A549 (cell line): ENCODE data around the gene PRRG2. TPM values are rescaled to one million over a fixed set of nuclear protein-coding genes. Genes with fewer than 3 reads are reported as not detected.

Source experiments
- ATAC-seq, 2 experiments: fragments of 200-7000 bp in 1 of 2; fragments of >200 bp in 1 of 2; cut with Nextera tagmentation in 1 of 2; cut with Tn5 transposase in 1 of 2; 3 replicates each; pipeline versions ENCODE4 v1.8.0 to v1.9.1; 2018 to 2020; ENCODE audit warnings: mild to moderate bottlenecking in 1 of 2, moderate library complexity in 1 of 2
- CTCF ChIA-PET: fragments of 300-600 bp; sonication (Branson Sonifier 250); formaldehyde crosslinking; extraction: SDS; loops from one replicate; lab custom pipeline; 2021; ENCODE audit warnings: antibody characterized with exemption, inconsistent platforms; lab: Yijun Ruan, JAX
- POLR2A ChIA-PET: fragments of 350-600 bp; formaldehyde crosslinking; extraction: SDS; loops from one replicate; lab custom pipeline; 2021; ENCODE audit warnings: antibody characterized with exemption, inconsistent platforms; lab: Yijun Ruan, JAX
- DNase-seq, 2 experiments: peaks; one replicate each; pipeline versions ENCODE4 v3.0.0 to v3.0.0-alpha.2; 2011 to 2016; ENCODE audit warnings: low read depth in 1 of 2, low spot score in 1 of 2
- FAIRE-seq: peaks from 2 replicates; lab custom pipeline; 2011; peaks lifted over from hg19 to GRCh38; lab: Jason Lieb, UNC
- H3K27ac ChIP-seq, 2 experiments: fragments of >200 bp; sonication (Bioruptor Twin); formaldehyde crosslinking; 3 replicates each; pipeline ENCODE4 v1.5.1; 2016 to 2017
- H3K4me1 ChIP-seq: fragments of >200 bp; sonication (Bioruptor Twin); formaldehyde crosslinking; 3 replicates; pipeline ENCODE4 v1.6.1; 2016
- H3K4me2 ChIP-seq: fragments of >200 bp; sonication (Bioruptor Twin); formaldehyde crosslinking; 3 replicates; pipeline ENCODE4 v1.6.1; 2016
- H3K4me3 ChIP-seq: fragments of >200 bp; sonication (Bioruptor Twin); formaldehyde crosslinking; 3 replicates; pipeline ENCODE4 v1.5.1; 2016
- H3K9me3 ChIP-seq: fragments of >200 bp; sonication (Bioruptor Twin); formaldehyde crosslinking; 3 replicates; pipeline ENCODE4 v1.6.1; 2016
- BHLHE40 ChIP-seq: IDR thresholded peaks from 2 replicates; pipeline ENCODE4 v1.6.1; 2012; ENCODE audit warnings: low read depth, low read length, inconsistent platforms
- CBX8 ChIP-seq: fragments of 200-600 bp; sonication (generic); IDR thresholded peaks from 2 replicates; pipeline ENCODE4 v1.6.1; 2016
- CEBPB ChIP-seq, 2 experiments: fragments of >200 bp in 1 of 2; sonication (Bioruptor Twin) in 1 of 2; formaldehyde crosslinking in 1 of 2; IDR thresholded peaks; 2 replicates each; pipeline ENCODE4 v1.6.1; 2012 to 2016
- CHD2 ChIP-seq: fragments of 150-350 bp; IDR thresholded peaks from 2 replicates; pipeline ENCODE4 v1.6.1; 2014; ENCODE audit warnings: low read length; ENCODE audit not compliant: partially characterized antibody
- EHF ChIP-seq: fragments of 250-450 bp; sonication (Bioruptor Pico); IDR thresholded peaks from 2 replicates; pipeline ENCODE4 v1.5.0; 2020; ENCODE audit warnings: mild to moderate bottlenecking
- EHMT2 ChIP-seq: fragments of 200-600 bp; sonication (generic); IDR thresholded peaks from 2 replicates; pipeline ENCODE4 v1.6.1; 2016; ENCODE audit warnings: antibody characterized with exemption, low read depth, mild to moderate bottlenecking, moderate library complexity
- FOSB ChIP-seq: fragments of 250-450 bp; sonication (Bioruptor Pico); IDR thresholded peaks from 2 replicates; pipeline ENCODE4 v1.5.0; 2020; ENCODE audit warnings: mild to moderate bottlenecking, moderate library complexity
- FOSL2 ChIP-seq, 2 experiments: fragments of 450-650 bp in 1 of 2; fragments of >200 bp in 1 of 2; sonication (Bioruptor Twin) in 1 of 2; formaldehyde crosslinking; IDR thresholded peaks; 2 replicates each; pipeline versions ENCODE4 v1.5.0 to v1.6.1; 2016 to 2020; ENCODE audit warnings: mild to moderate bottlenecking in 1 of 2, moderate library complexity in 1 of 2
- GATA3 ChIP-seq: IDR thresholded peaks from 2 replicates; pipeline ENCODE4 v1.6.1; 2012; ENCODE audit warnings: borderline replicate concordance
- HDAC2 ChIP-seq: fragments of 200-600 bp; sonication (generic); IDR thresholded peaks from 2 replicates; pipeline ENCODE4 v1.6.1; 2016
- JUN ChIP-seq, 2 experiments: fragments of >200 bp; sonication (Bioruptor Twin); formaldehyde crosslinking; IDR thresholded peaks; 2 replicates in 1 of 2; 3 replicates in 1 of 2; pipeline ENCODE4 v1.6.1; 2016 to 2017
- JUNB ChIP-seq: fragments of >200 bp; sonication (Bioruptor Twin); formaldehyde crosslinking; IDR thresholded peaks from 2 replicates; pipeline ENCODE4 v1.6.1; 2016
- KDM5A ChIP-seq: fragments of 200-600 bp; sonication (generic); IDR thresholded peaks from 2 replicates; pipeline ENCODE4 v1.6.1; 2016; ENCODE audit warnings: antibody characterized with exemption, mild to moderate bottlenecking
- NPAS2 ChIP-seq: fragments of 250-450 bp; sonication (Bioruptor Pico); IDR thresholded peaks from 2 replicates; pipeline ENCODE4 v1.8.0; 2022; ENCODE audit warnings: mild to moderate bottlenecking, moderate library complexity, borderline replicate concordance
- NR3C1 ChIP-seq: fragments of >200 bp; sonication (Bioruptor Twin); formaldehyde crosslinking; IDR thresholded peaks from 3 replicates; pipeline ENCODE4 v1.6.1; 2017
- RAD21 ChIP-seq, 2 experiments: fragments of >200 bp in 1 of 2; sonication (Bioruptor Twin) in 1 of 2; formaldehyde crosslinking in 1 of 2; IDR thresholded peaks in 1 of 2; conservative IDR thresholded peaks in 1 of 2; 2 replicates in 1 of 2; 3 replicates in 1 of 2; pipeline ENCODE4 v1.6.1; 2012 to 2018; ENCODE audit warnings: inconsistent platforms in 1 of 2
- RCOR1 ChIP-seq: fragments of 150-350 bp; IDR thresholded peaks from 2 replicates; pipeline ENCODE4 v1.6.1; 2014; ENCODE audit warnings: antibody characterized with exemption, low read length, low read depth
- SREBF2 ChIP-seq: fragments of 450-650 bp; IDR thresholded peaks from 2 replicates; pipeline ENCODE4 v1.6.1; 2014; ENCODE audit warnings: mild to moderate bottlenecking, moderate library complexity
- ZC3H11A ChIP-seq: fragments of 450-650 bp; IDR thresholded peaks from 2 replicates; pipeline ENCODE4 v1.6.1; 2014; ENCODE audit warnings: antibody characterized with exemption, mild to moderate bottlenecking
- WGBS: methylation state at CpG from one replicate; pipeline ENCODE4 v1.1.6; 2017; ENCODE audit errors: missing lambda C conversion rate; 5-methylcytosine and 5-hydroxymethylcytosine counted together
- polyA plus RNA-seq, 4 experiments: library from polyadenylated mRNA; depleted of rRNA in 3 of 4; stranded (reverse); fragments of >200 nt; fragmentation: RNase III in 1 of 4; extraction: RNeasy Plus Mini Kit Qiagen cat#74134 plus additional on column Dnase treatment in 1 of 4; gene quantifications; 2 replicates in 3 of 4; 3 replicates in 1 of 4; pipeline ENCODE4 v1.2.3, GENCODE V29; 2011 to 2017
- TF ChIP-seq, protein P1 (sequence below): IDR thresholded peaks from 2 replicates; pipeline ENCODE4 v1.6.1; 2012; ENCODE audit warnings: low read depth, borderline replicate concordance
- TF ChIP-seq, protein P2 (sequence below): fragments of 450-650 bp; IDR thresholded peaks from 2 replicates; pipeline ENCODE4 v1.6.1; 2014; ENCODE audit warnings: antibody characterized with exemption
- TF ChIP-seq, protein P3 (sequence below): fragments of >200 bp; sonication (Bioruptor Twin); formaldehyde crosslinking; IDR thresholded peaks from 3 replicates; pipeline ENCODE4 v1.5.1; 2016

The PRRG2 gene
- polyA plus RNA-seq, 2 of the 4 experiments (the other 2 are of a cell fraction), result 0.53 to 1.0 TPM

DNA sequence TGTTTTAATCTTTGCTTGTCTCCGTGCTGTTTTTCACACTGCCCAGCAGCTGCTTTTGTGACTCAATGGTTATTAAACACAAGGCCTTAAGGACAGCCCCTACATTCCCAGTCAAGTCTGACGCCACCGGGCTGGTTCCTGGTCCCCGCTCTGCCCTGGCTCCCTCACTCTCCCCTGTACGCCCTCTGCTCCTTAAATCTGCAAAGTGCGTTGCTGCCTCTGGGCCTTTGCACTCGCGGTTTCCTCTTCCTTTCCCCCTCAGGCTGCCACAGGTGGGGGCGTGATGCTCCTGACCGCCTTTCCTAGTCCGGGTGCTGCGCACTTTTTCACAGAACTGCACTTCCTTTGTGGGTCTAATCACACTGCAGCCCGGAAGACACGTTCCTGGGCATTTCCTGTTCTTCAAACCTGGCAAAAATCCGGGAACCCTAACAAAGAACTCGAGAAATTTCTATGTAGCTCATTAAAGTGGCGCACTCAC lies 26.4 kb upstream of the PRRG2 start:
- no peak overlapping the region for H3K4me3 ChIP-seq
- no peaks in the 10 kb centered on the region for H3K9me3 ChIP-seq
- POLR2A ChIA-PET, result interaction anchor here (0.6 kb wide), 1 partner anchor 9 kb away, joined by 7 read pairs; no protein-coding TSS in a partner anchor
- no peak for FAIRE-seq
- CTCF ChIA-PET, result interaction anchor here (0.5 to 19.1 kb wide), 3 partner anchors 7 to 1592 kb away, joined by 3 to 426 read pairs (median 210); partner anchors contain the start of genes NOSIP and PRRG2
- no peak for TF ChIP-seq RAD21 (conservative IDR thresholded peaks at IDR 0.05 in 1 of 2, IDR thresholded peaks at IDR 0.05 in 1 of 2)
- TF ChIP-seq, protein P1, sequence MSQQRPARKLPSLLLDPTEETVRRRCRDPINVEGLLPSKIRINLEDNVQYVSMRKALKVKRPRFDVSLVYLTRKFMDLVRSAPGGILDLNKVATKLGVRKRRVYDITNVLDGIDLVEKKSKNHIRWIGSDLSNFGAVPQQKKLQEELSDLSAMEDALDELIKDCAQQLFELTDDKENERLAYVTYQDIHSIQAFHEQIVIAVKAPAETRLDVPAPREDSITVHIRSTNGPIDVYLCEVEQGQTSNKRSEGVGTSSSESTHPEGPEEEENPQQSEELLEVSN, result no peak
- no peak for TF ChIP-seq GATA3
- no peak for TF ChIP-seq BHLHE40
- no peak for TF ChIP-seq JUNB
- TF ChIP-seq SREBF2, result no peak
- TF ChIP-seq EHF (CRISPR knock-in tag), result no peak
- TF ChIP-seq KDM5A, result no peak
- ATAC-seq, result no peak
- H3K4me1 ChIP-seq, result no peaks in the 10 kb centered on the region; the same call in 1 of the 3 replicates
- H3K27ac ChIP-seq, result no peak overlapping the region
- 94% methylated on average over 17 of the region's 17 CpGs for WGBS
- no peak overlapping the region for H3K4me2 ChIP-seq
- DNase-seq, result no peak

DNA sequence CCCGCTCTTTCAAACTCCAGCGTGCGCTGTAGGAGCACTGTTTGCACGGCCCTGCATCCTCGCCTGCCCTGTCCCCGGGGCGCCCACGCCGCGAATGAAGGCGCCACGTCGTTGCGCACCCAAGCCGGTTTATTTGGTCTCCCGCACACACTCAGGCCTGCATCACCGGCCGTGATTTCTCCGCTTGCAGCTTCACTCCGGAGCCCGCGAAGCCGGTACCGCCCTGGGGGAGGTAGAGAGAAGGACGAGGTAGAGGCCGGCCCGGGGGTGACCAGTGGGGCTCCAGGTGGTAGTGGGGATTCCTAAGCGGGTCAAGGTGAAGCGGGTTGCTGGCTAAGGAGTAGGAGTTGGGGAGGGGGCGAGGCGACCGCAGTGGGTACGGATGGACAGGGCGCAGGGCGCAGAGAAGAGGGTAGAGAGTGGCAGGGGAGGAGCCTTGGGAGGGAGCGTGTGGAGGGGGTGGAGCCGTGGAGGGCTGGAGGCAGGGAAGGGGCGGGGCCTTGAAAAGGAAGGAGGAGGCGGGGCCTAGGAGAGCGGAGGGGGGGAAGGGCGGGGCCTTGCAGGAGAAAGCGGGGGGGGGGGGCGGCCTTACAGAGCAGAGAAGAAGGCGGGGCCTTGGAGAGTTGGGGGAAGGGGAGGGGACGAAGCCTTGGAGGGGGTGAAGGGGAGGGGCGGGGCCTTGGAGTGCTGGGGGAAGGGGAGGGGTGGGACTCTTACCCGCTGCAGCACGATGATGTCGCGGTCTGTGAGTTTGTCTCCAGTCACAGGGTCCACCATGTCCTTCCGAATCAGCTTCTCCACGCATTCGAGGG lies 25.3 kb upstream of the PRRG2 start:
- peak; percentile 48 to 77; a peak in 4 of 6 replicates for ATAC-seq
- Histone ChIP-seq H3K4me2 (no peak overlapping the region), H3K4me1 (no peaks in the 10 kb centered on the region; the same call in 1 of the 3 replicates), H3K4me3 (no peak overlapping the region), H3K9me3 (no peaks in the 10 kb centered on the region), H3K27ac (no peak overlapping the region)
- TF ChIP-seq JUN (IDR thresholded peaks at IDR 0.05) (no peak), RCOR1 (no peak), FOSL2 (IDR thresholded peaks at IDR 0.05) (no peak), FOSL2 (CRISPR knock-in tag; IDR thresholded peaks at IDR 0.05) (no peak), NR3C1 (no peak), FOSB (no peak), HDAC2 (no peak), CBX8 (no peak), NPAS2 (CRISPR knock-in tag) (no peak), EHMT2 (no peak), CHD2 (no peak), ZC3H11A (no peak), CEBPB (IDR thresholded peaks at IDR 0.05) (no peak)
- TF ChIP-seq, protein P2, sequence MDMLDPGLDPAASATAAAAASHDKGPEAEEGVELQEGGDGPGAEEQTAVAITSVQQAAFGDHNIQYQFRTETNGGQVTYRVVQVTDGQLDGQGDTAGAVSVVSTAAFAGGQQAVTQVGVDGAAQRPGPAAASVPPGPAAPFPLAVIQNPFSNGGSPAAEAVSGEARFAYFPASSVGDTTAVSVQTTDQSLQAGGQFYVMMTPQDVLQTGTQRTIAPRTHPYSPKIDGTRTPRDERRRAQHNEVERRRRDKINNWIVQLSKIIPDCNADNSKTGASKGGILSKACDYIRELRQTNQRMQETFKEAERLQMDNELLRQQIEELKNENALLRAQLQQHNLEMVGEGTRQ, result no peak
- TF ChIP-seq, protein P3, sequence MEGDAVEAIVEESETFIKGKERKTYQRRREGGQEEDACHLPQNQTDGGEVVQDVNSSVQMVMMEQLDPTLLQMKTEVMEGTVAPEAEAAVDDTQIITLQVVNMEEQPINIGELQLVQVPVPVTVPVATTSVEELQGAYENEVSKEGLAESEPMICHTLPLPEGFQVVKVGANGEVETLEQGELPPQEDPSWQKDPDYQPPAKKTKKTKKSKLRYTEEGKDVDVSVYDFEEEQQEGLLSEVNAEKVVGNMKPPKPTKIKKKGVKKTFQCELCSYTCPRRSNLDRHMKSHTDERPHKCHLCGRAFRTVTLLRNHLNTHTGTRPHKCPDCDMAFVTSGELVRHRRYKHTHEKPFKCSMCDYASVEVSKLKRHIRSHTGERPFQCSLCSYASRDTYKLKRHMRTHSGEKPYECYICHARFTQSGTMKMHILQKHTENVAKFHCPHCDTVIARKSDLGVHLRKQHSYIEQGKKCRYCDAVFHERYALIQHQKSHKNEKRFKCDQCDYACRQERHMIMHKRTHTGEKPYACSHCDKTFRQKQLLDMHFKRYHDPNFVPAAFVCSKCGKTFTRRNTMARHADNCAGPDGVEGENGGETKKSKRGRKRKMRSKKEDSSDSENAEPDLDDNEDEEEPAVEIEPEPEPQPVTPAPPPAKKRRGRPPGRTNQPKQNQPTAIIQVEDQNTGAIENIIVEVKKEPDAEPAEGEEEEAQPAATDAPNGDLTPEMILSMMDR, result no peak
- FAIRE-seq, result no peak
- ChIA-PET POLR2A (interaction anchor here (0.6 kb wide), 1 partner anchor 10 kb away, joined by 7 read pairs; no protein-coding TSS in a partner anchor), CTCF (interaction anchor here (13.0 to 19.1 kb wide), 2 partner anchors 7 to 21 kb away, joined by 210 to 426 read pairs; partner anchors contain the start of genes NOSIP and PRRG2)
- peak; percentile 72 to 76 for DNase-seq
- WGBS, result 98% methylated on average over 42 of the region's 53 CpGs
